H1 (cell line): ENCODE measurements around the gene KTN1. TPM values are rescaled to one million over a fixed set of nuclear protein-coding genes. Genes with fewer than 3 reads are reported as not detected.

Source experiments
- JUND ChIP-seq: IDR thresholded peaks from 2 replicates; pipeline ENCODE4 v1.6.1; 2011; ENCODE audit warnings: mild to moderate bottlenecking, improper control_type of control experiment, low read length
- MAFK ChIP-seq: IDR thresholded peaks from 2 replicates; pipeline ENCODE4 v1.6.1; 2012; ENCODE audit warnings: low read depth, mild to moderate bottlenecking, improper control_type of control experiment, low read length
- polyA plus RNA-seq, 7 experiments: library from polyadenylated mRNA; depleted of rRNA in 3 of 7; stranded (reverse) in 5 of 7; unstranded in 2 of 7; fragments of >200 nt in 5 of 7; fragments of 200-250 nt in 2 of 7; gene quantifications; 1 replicate in 5 of 7; 2 replicates in 1 of 7; 4 replicates in 1 of 7; pipeline versions ENCODE4 v1.2.1 to v1.2.3, GENCODE V29; 2011 to 2013; ENCODE audit warnings: missing spikeins in 2 of 7, mixed read lengths in 2 of 7
- total RNA-seq: library from RNA; stranded (reverse); fragmentation: NEBNext Ultra II Directional; extraction: Animal tissue kit (Norgen Biotek cat#: 25700); gene quantifications from 2 replicates; pipeline ENCODE4 v1.2.1, GENCODE V29; 2021

KTN1 gene
- total and polyA plus RNA-seq, 2 of the 8 experiments (the other 6 are each of a cell fraction or from before 2014, with no cell fraction given): 15.4 to 151 TPM

GRCh38 chr14:55628426-55628825, 48.4 kb downstream of the KTN1 start (continued):
- no peak for TF ChIP-seq MAFK
- no peak for TF ChIP-seq JUND
